Activated CD4-positive, CD25-positive, alpha-beta regulatory T cell treated with anti-CD3 and anti-CD28 coated beads, Interleukin-2, amount 50 U/mL, for 16 hours (primary cell): Measurements from ENCODE around the gene PNMA3.
"Not testable (repeated sequence)": the region's sequence is repeated elsewhere in the genome, so short reads cannot be mapped to it uniquely, and the experiment has no call there.

Experiments used
- DNase-seq: peaks from one replicate; pipeline ENCODE4 v3.0.0-alpha.2; 2020; ENCODE audit warnings: low read depth, low spot score

PNMA3 gene

GRCh38 chrX:153055871-153056749, at the start of gene PNMA3:
TSS of gene PNMA3 (plus strand) at chrX:153056470. CDS start at chrX:153057056, 586 bp downstream.
- no peak for DNase-seq

GRCh38 chrX:153017174-153017573, 39.1 kb upstream of the PNMA3 start:
- DNase-seq = not testable (repeated sequence)

GRCh38 chrX:153019166-153019565, 37.1 kb upstream of the PNMA3 start:
- DNase-seq = no peak

GRCh38 chrX:153026501-153026900, 29.8 kb upstream of the PNMA3 start:
- not testable (repeated sequence) for DNase-seq

- not testable (repeated sequence) for DNase-seq
These were observed 27.8 kb upstream of the PNMA3 start for GRCh38 chrX:153028487-153028886.

- DNase-seq = no peak
These were observed 27.1 kb upstream of the PNMA3 start for GRCh38 chrX:153029162-153029561.

- DNase-seq = no peak
These were observed 26.4 kb upstream of the PNMA3 start for GRCh38 chrX:153029875-153030274.

- DNase-seq = no peak
These were observed 25.5 kb upstream of the PNMA3 start for GRCh38 chrX:153030801-153031200.

- peak; percentile 18 for DNase-seq
These were observed 23.7 kb upstream of the PNMA3 start for GRCh38 chrX:153032397-153033118.

GRCh38 chrX:153049093-153049492, 7.2 kb upstream of the PNMA3 start:
- DNase-seq = no peak

GRCh38 chrX:153052534-153052933, 3.7 kb upstream of the PNMA3 start:
- no peak for DNase-seq

- no peak for DNase-seq
These were observed 1.0 kb downstream of the PNMA3 start for GRCh38 chrX:153057281-153057680.

GRCh38 chrX:153059191-153060094, 3.2 kb downstream of the PNMA3 start:
- no peak for DNase-seq

GRCh38 chrX:153060095-153060445, 3.8 kb downstream of the PNMA3 start:
- no peak for DNase-seq

GRCh38 chrX:153061732-153062131, 5.5 kb downstream of the PNMA3 start:
- no peak for DNase-seq

- DNase-seq = no peak
These were observed 7.0 kb downstream of the PNMA3 start for GRCh38 chrX:153063315-153063714.

- no peak for DNase-seq
These were observed 7.8 kb downstream of the PNMA3 start for GRCh38 chrX:153064061-153064460.

- DNase-seq = no peak
These were observed 9.1 kb downstream of the PNMA3 start for GRCh38 chrX:153065389-153065788.

- DNase-seq = not testable (repeated sequence)
These were observed 10.1 kb downstream of the PNMA3 start for GRCh38 chrX:153066402-153066801.

GRCh38 chrX:153071909-153072583, 15.8 kb downstream of the PNMA3 start, which contains the start of gene PNMA6A:
TSS of gene PNMA6A (plus strand) at chrX:153072454. CDS start at chrX:153073063, 609 bp downstream.
- not testable (repeated sequence) for DNase-seq

- DNase-seq = not testable (repeated sequence)
These were observed 17.1 kb downstream of the PNMA3 start for GRCh38 chrX:153073331-153073730.
